ENCODE results near the gene SULT1E1. TPM values are rescaled to one million over a fixed set of nuclear protein-coding genes. Genes with fewer than 3 reads are reported as not detected.

The SULT1E1 gene
- total and polyA plus RNA-seq, 2 of the 8 experiments (the other 6 are each of a cell fraction or from before 2014, with no cell fraction given), result not detected

DNA sequence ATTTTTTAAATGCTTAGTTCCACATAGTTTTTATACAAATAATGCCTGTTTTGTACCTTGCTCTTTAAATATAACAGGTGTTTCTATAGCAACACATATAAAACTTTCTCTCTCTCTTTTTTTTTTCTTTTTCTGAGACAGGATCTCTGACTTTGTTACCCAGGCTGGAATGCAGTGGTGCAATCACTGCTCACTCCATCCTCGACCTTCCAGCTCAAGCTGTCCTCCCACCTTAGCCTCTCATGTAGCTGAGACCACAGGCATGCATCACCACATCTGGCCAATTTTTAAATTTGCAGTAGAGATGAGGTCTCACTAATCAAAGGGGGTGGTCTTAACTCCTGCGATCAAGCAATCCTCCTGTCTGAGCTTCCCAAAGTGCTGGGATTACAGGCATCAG, 18.3 kb upstream of the SULT1E1 start:
- Histone ChIP-seq H3K14ac (ENCODE audit: insufficient read length) (no peak overlapping the region), H3K4me1 (replicated peaks in 1 of 4; ENCODE audit: control insufficient read depth in 3 of 4, insufficient read depth in 4 of 4, low read length in 3 of 4) (no peaks in the 10 kb centered on the region), H3K4me2 (ENCODE audit: insufficient read depth in 1 of 2, low read depth in 2 of 2, low read length in 2 of 2) (no peak overlapping the region), H3K79me2 (ENCODE audit: control insufficient read depth in 1 of 2, insufficient read depth in 2 of 2, low read length in 2 of 2) (no peaks in the 10 kb centered on the region), H3K27ac (ENCODE audit: low read depth, low read length) (no peak overlapping the region), H2BK120ac (replicated peaks; ENCODE audit: low read depth, low read length) (no peak overlapping the region), H3K18ac (ENCODE audit: extremely low read depth, low read length) (no peak overlapping the region), H3K4ac (replicated peaks; ENCODE audit: insufficient read length, low read depth, low read length) (no peak overlapping the region), H2AFZ (ENCODE audit: low read length) (no peak overlapping the region), H2BK15ac (ENCODE audit: low read length) (no peak overlapping the region), H3K79me1 (ENCODE audit: low read depth, low read length) (no peaks in the 10 kb centered on the region), H3K9ac (replicated peaks in 1 of 4; ENCODE audit: extremely low read depth in 1 of 4, low read depth in 3 of 4, low read length in 3 of 4) (no peak overlapping the region), H3K36me3 (ENCODE audit: control insufficient read depth in 2 of 4, insufficient read depth in 4 of 4, low read length in 3 of 4) (no peaks in the 10 kb centered on the region), H3K23ac (ENCODE audit: insufficient read length) (no peak overlapping the region), H2BK5ac (ENCODE audit: low read depth, low read length) (no peak overlapping the region), H3K9me3 (ENCODE audit: insufficient read depth in 2 of 2, low read depth in 1 of 2, low read length in 1 of 2) (peaks cover 2% of the 10 kb centered on the region in 2 experiments; a peak in 2 of 4 replicates), H4K91ac (replicated peaks; ENCODE audit: insufficient read length, low read length) (no peak overlapping the region), H3K27me3 (replicated peaks in 1 of 4; ENCODE audit: control insufficient read depth in 3 of 4, extremely low read depth in 1 of 4, insufficient read depth in 3 of 4, low read length in 3 of 4) (no peaks in the 10 kb centered on the region), H4K20me1 (replicated peaks in 1 of 2; ENCODE audit: control insufficient read depth in 1 of 2, insufficient read depth in 2 of 2, low read length in 2 of 2) (no peaks in the 10 kb centered on the region), H2BK20ac (ENCODE audit: low read length) (no peak overlapping the region), H3K56ac (replicated peaks; ENCODE audit: insufficient read length, low read depth, low read length) (no peak overlapping the region), H4K5ac (ENCODE audit: insufficient read length, low read depth, low read length) (no peak overlapping the region), H2AK5ac (ENCODE audit: low read depth, low read length) (no peak overlapping the region), H2BK12ac (ENCODE audit: low read depth, low read length) (no peak overlapping the region), H4K8ac (ENCODE audit: extremely low read depth, insufficient read depth, low read length) (no peak overlapping the region), H3K23me2 (ENCODE audit: low read depth, low read length) (no peaks in the 10 kb centered on the region), H3K4me3 (ENCODE audit: extremely low read depth in 1 of 4, insufficient read depth in 2 of 4, low read depth in 3 of 4, low read length in 4 of 4) (no peak overlapping the region)
- POLR2A ChIA-PET (ENCODE audit: partially characterized antibody), result no interaction called here
- no peak for DNase-seq (ENCODE audit: low read depth in 1 of 2, low spot score in 2 of 2)
- CTCF ChIA-PET (ENCODE audit: partially characterized antibody), result interaction anchor here (0.6 to 1.3 kb wide), 2 partner anchors 88 to 188 kb away, joined by 3 to 5 read pairs; no protein-coding TSS in a partner anchor
- FAIRE-seq, result no peak
- 80% methylated on average over 2 of the region's 2 CpGs; no CpG with 5 or more reads in 1 of the 2 experiments for WGBS, 2 experiments (ENCODE audit: extremely low coverage in 1 of 2, insufficient coverage in 1 of 2, insufficient read length in 1 of 2, insufficient replicate concordance in 2 of 2, low coverage in 1 of 2, low lambda C conversion rate in 2 of 2, missing lambda C conversion rate in 1 of 2)
- no peak for TF ChIP-seq BCL11A (IDR thresholded peaks at IDR 0.05; ENCODE audit: low read depth in 2 of 2, low read length in 2 of 2)
